MM.1S (cell line): ENCODE results near the gene FAM120B.

Experiments used
- DNase-seq: peaks from one replicate; pipeline ENCODE4 v3.0.0-alpha.2; 2015
- H2AFZ ChIP-seq: fragments of 300-600 bp; sonication (generic); 2 replicates; pipeline ENCODE4 v1.6.0; 2016; ENCODE audit warnings: antibody characterized with exemption, low read length
- H3F3A ChIP-seq: fragments of 300-600 bp; sonication (generic); 2 replicates; pipeline ENCODE4 v1.6.1; 2016; ENCODE audit warnings: mild to moderate bottlenecking, antibody characterized with exemption, low read length, moderate library complexity, mixed read lengths; ENCODE audit not compliant: insufficient read depth
- H3K27ac ChIP-seq: fragments of 300-600 bp; sonication (generic); 2 replicates; pipeline ENCODE4 v1.5.1; 2016; ENCODE audit warnings: mild to moderate bottlenecking, low read length
- H3K27me3 ChIP-seq: fragments of 300-600 bp; sonication (generic); replicated peaks from 2 replicates; pipeline ENCODE4 v1.6.0; 2016; ENCODE audit warnings: low read length; ENCODE audit not compliant: insufficient read depth
- H3K36me3 ChIP-seq: fragments of 300-600 bp; sonication (generic); replicated peaks from 2 replicates; pipeline ENCODE4 v1.6.1; 2016; ENCODE audit warnings: mild to moderate bottlenecking, low read length, mixed read lengths; ENCODE audit not compliant: insufficient read depth
- H3K4me1 ChIP-seq: fragments of 300-600 bp; sonication (generic); 2 replicates; pipeline ENCODE4 v1.6.1; 2016; ENCODE audit warnings: low read length, mixed read lengths
- H3K4me2 ChIP-seq: fragments of 300-600 bp; sonication (generic); 2 replicates; pipeline ENCODE4 v1.6.0; 2016; ENCODE audit warnings: low read depth, low read length
- H3K4me3 ChIP-seq: fragments of 300-600 bp; sonication (generic); 2 replicates; pipeline ENCODE4 v1.5.1; 2016; ENCODE audit warnings: low read length, mixed read lengths
- H3K79me2 ChIP-seq: fragments of 300-600 bp; sonication (generic); 2 replicates; pipeline ENCODE4 v1.6.1; 2016; ENCODE audit warnings: mixed run types, low read length, mixed read lengths
- H3K9ac ChIP-seq: fragments of 300-600 bp; sonication (generic); 2 replicates; pipeline ENCODE4 v1.6.1; 2016; ENCODE audit warnings: low read length, mixed read lengths
- H3K9me2 ChIP-seq: fragments of 300-600 bp; sonication (generic); replicated peaks from 2 replicates; pipeline ENCODE4 v1.6.1; 2016; ENCODE audit warnings: mild to moderate bottlenecking, low read length, mixed read lengths; ENCODE audit not compliant: insufficient read depth
- H3K9me3 ChIP-seq: fragments of 300-600 bp; sonication (generic); replicated peaks from 2 replicates; pipeline ENCODE4 v1.6.1; 2016; ENCODE audit warnings: mild to moderate bottlenecking, low read length, mixed read lengths; ENCODE audit not compliant: insufficient read depth
- H4K20me1 ChIP-seq: fragments of 300-600 bp; sonication (generic); 2 replicates; pipeline ENCODE4 v1.6.1; 2016; ENCODE audit warnings: mild to moderate bottlenecking, low read length, moderate library complexity, mixed read lengths; ENCODE audit not compliant: insufficient read depth
- CTCF ChIP-seq: fragments of 300-600 bp; sonication (generic); IDR thresholded peaks from 2 replicates; pipeline ENCODE4 v1.5.1; 2016; ENCODE audit warnings: antibody characterized with exemption, low read length, mixed read lengths
- EZH2 ChIP-seq: fragments of 300-600 bp; sonication (generic); optimal IDR thresholded peaks from 2 replicates; pipeline ENCODE3; 2017; ENCODE audit warnings: low read depth, mild to moderate bottlenecking, antibody characterized with exemption, low read length, mixed read lengths
- EZH2phosphoT487 ChIP-seq: fragments of 300-600 bp; sonication (generic); IDR thresholded peaks from 2 replicates; pipeline ENCODE4 v1.6.1; 2018; ENCODE audit warnings: antibody characterized with exemption, low read length

The FAM120B gene

GRCh38 chr6:170416303-170416702 lies 109.7 kb downstream of the FAM120B start:
- H3K9ac ChIP-seq = no peak overlapping the region
- H3K9me2 ChIP-seq = no peaks in the 10 kb centered on the region

GRCh38 chr6:170416959-170417606 lies 110.5 kb downstream of the FAM120B start:
- Histone ChIP-seq H3K9me2 (no peaks in the 10 kb centered on the region), H4K20me1 (no peaks in the 10 kb centered on the region), H3K4me2 (no peak overlapping the region), H3K9me3 (no peaks in the 10 kb centered on the region), H3K79me2 (no peaks in the 10 kb centered on the region), H2AFZ (no peak overlapping the region), H3K4me1 (no peaks in the 10 kb centered on the region), H3K36me3 (no peaks in the 10 kb centered on the region), H3K4me3 (no peak overlapping the region), H3K9ac (no peak overlapping the region), H3K27me3 (no peaks in the 10 kb centered on the region), H3K27ac (no peak overlapping the region), H3F3A (no peaks in the 10 kb centered on the region)
- DNase-seq = no peak
- no peak for TF ChIP-seq EZH2phosphoT487
- TF ChIP-seq CTCF = no peak
- no peak for TF ChIP-seq EZH2

More at GRCh38 chr6:170416303-170416702, 109.7 kb downstream of the FAM120B start:
- no peak for DNase-seq
- no peaks in the 10 kb centered on the region for H3K4me1 ChIP-seq
- H4K20me1 ChIP-seq = no peaks in the 10 kb centered on the region
- H3K27ac ChIP-seq = no peak overlapping the region
- H3K79me2 ChIP-seq = no peaks in the 10 kb centered on the region
- TF ChIP-seq EZH2 (no peak), CTCF (no peak), EZH2phosphoT487 (no peak)
- no peaks in the 10 kb centered on the region for H3K27me3 ChIP-seq
- no peak overlapping the region for H3K4me2 ChIP-seq
- no peak overlapping the region for H2AFZ ChIP-seq
- no peaks in the 10 kb centered on the region for H3K9me3 ChIP-seq
- H3K4me3 ChIP-seq = no peak overlapping the region
- H3F3A ChIP-seq = no peaks in the 10 kb centered on the region
- no peaks in the 10 kb centered on the region for H3K36me3 ChIP-seq

GRCh38 chr6:170417881-170418280 lies 111.3 kb downstream of the FAM120B start:
- H3K9me3 ChIP-seq = no peaks in the 10 kb centered on the region
- no peaks in the 10 kb centered on the region for H3K27me3 ChIP-seq
- H3K4me3 ChIP-seq = no peak overlapping the region
- H3K9ac ChIP-seq = no peak overlapping the region
- H3K4me1 ChIP-seq = no peaks in the 10 kb centered on the region
- H3K79me2 ChIP-seq = no peaks in the 10 kb centered on the region
- no peak for TF ChIP-seq EZH2phosphoT487
- no peak for TF ChIP-seq EZH2
- no peak for TF ChIP-seq CTCF
- H3F3A ChIP-seq = no peaks in the 10 kb centered on the region
- no peaks in the 10 kb centered on the region for H3K36me3 ChIP-seq
- no peak overlapping the region for H3K4me2 ChIP-seq
- no peak overlapping the region for H3K27ac ChIP-seq
- DNase-seq = no peak
- H3K9me2 ChIP-seq = no peaks in the 10 kb centered on the region
- H2AFZ ChIP-seq = no peak overlapping the region
- H4K20me1 ChIP-seq = no peaks in the 10 kb centered on the region
